ENCODE data around the gene MGA. TPM values are rescaled to one million over a fixed set of nuclear protein-coding genes. Genes with fewer than 3 reads are reported as not detected.

Gene MGA
- total RNA-seq, 1 experiment from 2014 or later: 38.5 TPM

- Histone ChIP-seq H3K4me3 (no peak overlapping the region), H3K27me3 (ENCODE audit: insufficient read depth, low read depth) (no peaks in the 10 kb centered on the region), H3K79me2 (ENCODE audit: low read depth) (no peaks in the 10 kb centered on the region), H3K36me3 (ENCODE audit: low read depth) (no peaks in the 10 kb centered on the region), H3F3A (ENCODE audit: insufficient read depth, low read depth) (no peaks in the 10 kb centered on the region), H3K9me2 (ENCODE audit: insufficient read depth) (no peaks in the 10 kb centered on the region), H2AFZ (no peak overlapping the region), H3K4me2 (no peak overlapping the region), H3K9me3 (ENCODE audit: insufficient read depth, low read depth) (no peaks in the 10 kb centered on the region), H4K20me1 (ENCODE audit: insufficient read depth) (no peaks in the 10 kb centered on the region), H3K27ac (no peak overlapping the region), H3K4me1 (replicated peaks; ENCODE audit: insufficient read depth) (peaks cover 22% of the 10 kb centered on the region)
- ChIA-PET POLR2A (ENCODE audit: unreplicated experiment) (no interaction called here), CTCF (no interaction called here)
- BruUV-seq (replicated peaks): no TSS peak
- TF ChIP-seq, protein P1, sequence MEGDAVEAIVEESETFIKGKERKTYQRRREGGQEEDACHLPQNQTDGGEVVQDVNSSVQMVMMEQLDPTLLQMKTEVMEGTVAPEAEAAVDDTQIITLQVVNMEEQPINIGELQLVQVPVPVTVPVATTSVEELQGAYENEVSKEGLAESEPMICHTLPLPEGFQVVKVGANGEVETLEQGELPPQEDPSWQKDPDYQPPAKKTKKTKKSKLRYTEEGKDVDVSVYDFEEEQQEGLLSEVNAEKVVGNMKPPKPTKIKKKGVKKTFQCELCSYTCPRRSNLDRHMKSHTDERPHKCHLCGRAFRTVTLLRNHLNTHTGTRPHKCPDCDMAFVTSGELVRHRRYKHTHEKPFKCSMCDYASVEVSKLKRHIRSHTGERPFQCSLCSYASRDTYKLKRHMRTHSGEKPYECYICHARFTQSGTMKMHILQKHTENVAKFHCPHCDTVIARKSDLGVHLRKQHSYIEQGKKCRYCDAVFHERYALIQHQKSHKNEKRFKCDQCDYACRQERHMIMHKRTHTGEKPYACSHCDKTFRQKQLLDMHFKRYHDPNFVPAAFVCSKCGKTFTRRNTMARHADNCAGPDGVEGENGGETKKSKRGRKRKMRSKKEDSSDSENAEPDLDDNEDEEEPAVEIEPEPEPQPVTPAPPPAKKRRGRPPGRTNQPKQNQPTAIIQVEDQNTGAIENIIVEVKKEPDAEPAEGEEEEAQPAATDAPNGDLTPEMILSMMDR (conservative IDR thresholded peaks at IDR 0.05): no peak
- no peak for TF ChIP-seq EZH2 (IDR thresholded peaks at IDR 0.05; ENCODE audit: low read depth)
- no peak for DNase-seq
- intact Hi-C loops (cut with micrococcal nuclease; ENCODE audit: unreplicated experiment): no loop called here
Measured at GRCh38 chr15:41795996-41796856, 136.0 kb downstream of the MGA start.

DNA sequence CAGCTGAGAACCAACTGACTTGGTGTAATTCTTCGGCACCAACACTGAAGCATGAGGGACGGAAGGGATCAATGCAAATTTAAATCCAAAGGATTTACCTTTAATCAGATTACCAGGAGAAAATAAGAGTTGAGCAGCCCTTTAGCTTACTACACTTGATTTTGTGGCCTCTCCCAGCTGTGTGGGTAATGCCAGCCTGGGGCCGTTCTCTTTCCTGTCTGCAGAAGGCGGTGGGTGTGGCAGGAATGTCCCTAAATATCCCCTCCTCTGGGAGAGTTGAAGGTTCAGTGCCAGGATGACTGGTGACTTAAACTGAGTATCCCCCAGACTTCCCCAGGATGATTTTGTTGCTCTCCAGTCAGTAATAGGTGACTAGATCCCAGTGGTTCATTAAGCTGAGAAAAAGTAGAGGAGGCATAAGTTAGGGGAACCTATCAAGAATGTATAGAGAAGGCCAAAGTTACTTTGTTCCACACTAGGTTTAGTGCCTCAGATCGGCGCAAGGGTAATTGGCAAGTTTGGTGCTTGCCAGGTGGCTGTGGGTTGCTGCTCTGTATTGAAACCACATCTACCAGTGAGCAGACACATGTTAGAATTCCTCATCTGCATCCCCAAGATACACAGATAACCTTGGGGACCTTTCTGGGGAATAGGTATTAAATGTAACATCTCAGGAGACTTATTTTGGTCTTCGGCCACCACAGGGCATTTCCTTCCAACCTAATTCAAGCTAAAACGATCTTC is 137.2 kb downstream of the MGA start:
- Histone ChIP-seq H3K9me3 (ENCODE audit: insufficient read depth, low read depth) (no peaks in the 10 kb centered on the region), H3K4me2 (no peak overlapping the region), H3K27ac (no peak overlapping the region), H3K79me2 (ENCODE audit: low read depth) (no peaks in the 10 kb centered on the region), H3K9me2 (ENCODE audit: insufficient read depth) (no peaks in the 10 kb centered on the region), H3K27me3 (ENCODE audit: insufficient read depth, low read depth) (no peaks in the 10 kb centered on the region), H3K4me3 (no peak overlapping the region), H3K36me3 (ENCODE audit: low read depth) (no peaks in the 10 kb centered on the region), H3F3A (ENCODE audit: insufficient read depth, low read depth) (no peaks in the 10 kb centered on the region), H4K20me1 (ENCODE audit: insufficient read depth) (no peaks in the 10 kb centered on the region), H3K4me1 (replicated peaks; ENCODE audit: insufficient read depth) (peaks cover 20% of the 10 kb centered on the region), H2AFZ (no peak overlapping the region)
- ChIA-PET CTCF (interaction anchor here (0.6 to 0.7 kb wide), 2 partner anchors 20 to 249 kb away, joined by 3 read pairs; no protein-coding TSS in a partner anchor), POLR2A (ENCODE audit: unreplicated experiment) (no interaction called here)
- DNase-seq: no peak
- no TSS peak for BruUV-seq (replicated peaks)
- TF ChIP-seq, protein P1 (conservative IDR thresholded peaks at IDR 0.05): no peak
- no peak for TF ChIP-seq EZH2 (IDR thresholded peaks at IDR 0.05; ENCODE audit: low read depth)
- intact Hi-C loops (cut with micrococcal nuclease; ENCODE audit: unreplicated experiment): no loop called here

- H3K4me1 ChIP-seq (replicated peaks; ENCODE audit: insufficient read depth): peaks cover 20% of the 10 kb centered on the region
- H2AFZ ChIP-seq: no peak overlapping the region
- ChIA-PET CTCF (no interaction called here), POLR2A (ENCODE audit: unreplicated experiment) (no interaction called here)
- BruUV-seq (replicated peaks): no TSS peak
- peak in 1 of 2 experiments; percentile 60 for DNase-seq
- no peaks in the 10 kb centered on the region for H3F3A ChIP-seq (ENCODE audit: insufficient read depth, low read depth)
- H3K36me3 ChIP-seq (ENCODE audit: low read depth): no peaks in the 10 kb centered on the region
- no peaks in the 10 kb centered on the region for H3K27me3 ChIP-seq (ENCODE audit: insufficient read depth, low read depth)
- H3K9me2 ChIP-seq (ENCODE audit: insufficient read depth): no peaks in the 10 kb centered on the region
- no peak overlapping the region for H3K4me3 ChIP-seq
- no peak overlapping the region for H3K27ac ChIP-seq
- H4K20me1 ChIP-seq (ENCODE audit: insufficient read depth): no peaks in the 10 kb centered on the region
- no peaks in the 10 kb centered on the region for H3K9me3 ChIP-seq (ENCODE audit: insufficient read depth, low read depth)
- no peak overlapping the region for H3K4me2 ChIP-seq
- intact Hi-C loops (cut with micrococcal nuclease; ENCODE audit: unreplicated experiment): no loop called here
- TF ChIP-seq, protein P1 (conservative IDR thresholded peaks at IDR 0.05): no peak
- no peak for TF ChIP-seq EZH2 (IDR thresholded peaks at IDR 0.05; ENCODE audit: low read depth)
- no peaks in the 10 kb centered on the region for H3K79me2 ChIP-seq (ENCODE audit: low read depth)
Measured at GRCh38 chr15:41798607-41799487, 138.6 kb downstream of the MGA start.
